Adipocyte (in vitro differentiated cells): ENCODE data around the gene JADE1.

Source experiments
- DNase-seq: peaks from one replicate; pipeline ENCODE4 v3.0.0-alpha.2; 2015; ENCODE audit warnings: low read depth
- H3K27me3 ChIP-seq: replicated peaks from 2 replicates; pipeline ENCODE4 v1.7.0; 2013; ENCODE audit warnings: mild to moderate bottlenecking, low read length, moderate library complexity; ENCODE audit not compliant: control insufficient read depth, insufficient read depth
- H3K36me3 ChIP-seq: 2 replicates; pipeline ENCODE4 v1.7.0; 2013; ENCODE audit warnings: low read length, mild to moderate bottlenecking, moderate library complexity; ENCODE audit not compliant: control insufficient read depth, insufficient read depth, severe bottlenecking
- H3K4me1 ChIP-seq: 2 replicates; pipeline ENCODE4 v1.7.0; 2013; ENCODE audit warnings: mild to moderate bottlenecking, low read length, moderate library complexity; ENCODE audit not compliant: control insufficient read depth, insufficient read depth
- H3K4me3 ChIP-seq: 2 replicates; pipeline ENCODE4 v1.7.0; 2013; ENCODE audit warnings: mild to moderate bottlenecking, low read length, moderate library complexity
- H3K9ac ChIP-seq: 2 replicates; pipeline ENCODE4 v1.7.0; 2013; ENCODE audit warnings: mild to moderate bottlenecking, low read length, moderate library complexity
- H3K9me3 ChIP-seq: 2 replicates; pipeline ENCODE4 v1.7.0; 2013; ENCODE audit warnings: mild to moderate bottlenecking, low read length, moderate library complexity; ENCODE audit not compliant: control insufficient read depth

The JADE1 gene

DNA sequence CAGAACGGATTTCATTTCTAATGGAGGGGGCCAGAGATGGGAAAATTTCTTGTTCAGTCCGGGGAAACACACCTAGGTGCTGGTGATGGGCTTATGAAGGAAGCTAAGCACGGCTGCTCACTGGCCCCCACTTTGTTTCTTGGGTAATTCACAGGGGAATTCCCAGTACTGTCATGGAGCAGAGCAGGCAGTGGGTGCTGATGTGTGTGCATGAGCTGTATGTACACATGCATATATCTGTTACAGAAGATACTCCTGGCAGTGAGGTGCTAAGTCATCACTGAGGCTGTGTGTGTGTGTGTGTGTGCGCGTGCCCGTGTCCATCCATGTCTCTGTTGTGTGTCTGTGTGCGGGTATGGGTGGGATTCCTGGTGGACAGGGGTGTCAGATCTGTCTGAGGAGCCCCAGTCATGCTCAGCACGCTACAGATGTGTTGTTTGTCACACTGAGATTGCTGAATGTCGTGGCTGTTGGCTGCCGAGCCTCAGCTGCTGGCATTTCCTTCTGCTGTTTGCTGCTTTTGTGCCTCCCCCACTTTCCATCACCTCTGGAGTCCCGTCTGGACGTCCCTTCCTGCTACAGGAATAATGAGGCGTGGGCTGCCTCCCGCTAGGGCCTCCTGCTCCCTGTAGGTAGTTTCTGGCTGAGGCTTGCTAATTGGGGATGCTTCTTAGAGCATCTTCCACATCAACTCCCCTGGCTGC is 53.3 kb downstream of the JADE1 start:
- Histone ChIP-seq H3K4me1 (peaks cover 28% of the 10 kb centered on the region), H3K36me3 (peaks cover 81% of the 10 kb centered on the region), H3K9me3 (no peaks in the 10 kb centered on the region), H3K4me3 (no peak overlapping the region), H3K27me3 (no peaks in the 10 kb centered on the region), H3K9ac (peak overlapping the region; percentile 56)
- no peak for DNase-seq

GRCh38 chr4:128863312-128864075 is 54.0 kb downstream of the JADE1 start:
- peak; percentile 88 for DNase-seq
- peaks cover 32% of the 10 kb centered on the region for H3K4me1 ChIP-seq
- H3K4me3 ChIP-seq: no peak overlapping the region
- peaks cover 82% of the 10 kb centered on the region for H3K36me3 ChIP-seq
- no peaks in the 10 kb centered on the region for H3K27me3 ChIP-seq
- H3K9ac ChIP-seq: peak overlapping the region; percentile 56
- no peaks in the 10 kb centered on the region for H3K9me3 ChIP-seq

- Histone ChIP-seq H3K9ac (no peak overlapping the region), H3K4me1 (peaks cover 24% of the 10 kb centered on the region), H3K4me3 (no peak overlapping the region), H3K36me3 (peaks cover 95% of the 10 kb centered on the region), H3K27me3 (no peaks in the 10 kb centered on the region), H3K9me3 (no peaks in the 10 kb centered on the region)
- no peak for DNase-seq
Measured at GRCh38 chr4:128865132-128865531, 55.6 kb downstream of the JADE1 start.

- no peaks in the 10 kb centered on the region for H3K9me3 ChIP-seq
- H3K4me1 ChIP-seq: peaks cover 14% of the 10 kb centered on the region
- H3K27me3 ChIP-seq: no peaks in the 10 kb centered on the region
- peaks cover 95% of the 10 kb centered on the region for H3K36me3 ChIP-seq
- no peak overlapping the region for H3K9ac ChIP-seq
- no peak for DNase-seq
- no peak overlapping the region for H3K4me3 ChIP-seq
Measured at GRCh38 chr4:128866269-128866668, 56.8 kb downstream of the JADE1 start.

DNA sequence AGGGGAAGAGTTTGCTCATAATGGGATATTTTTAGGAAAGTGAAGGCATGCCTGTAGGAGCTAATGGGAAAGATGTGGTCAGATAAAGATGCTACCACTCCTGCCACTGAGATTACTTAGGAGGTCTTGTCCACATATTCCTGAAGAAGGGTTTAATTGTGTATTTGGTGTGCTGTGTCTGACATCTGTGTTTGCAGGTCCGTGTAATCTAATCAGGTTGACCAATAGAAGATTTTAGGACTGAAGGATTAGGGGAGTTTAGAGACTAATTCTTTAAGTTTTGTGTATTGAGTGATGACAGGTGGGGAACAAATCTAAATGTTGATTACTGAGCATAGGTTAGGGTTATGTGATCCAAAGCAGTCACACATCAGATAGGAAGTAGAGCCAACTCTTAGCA is 57.2 kb downstream of the JADE1 start:
- no peak for DNase-seq

GRCh38 chr4:128868758-128869157 is 59.3 kb downstream of the JADE1 start:
- no peak for DNase-seq
- Histone ChIP-seq H3K9me3 (no peaks in the 10 kb centered on the region), H3K36me3 (peaks cover 98% of the 10 kb centered on the region), H3K9ac (no peak overlapping the region), H3K4me1 (peaks cover 9% of the 10 kb centered on the region), H3K4me3 (no peak overlapping the region), H3K27me3 (no peaks in the 10 kb centered on the region)

More for the DNA sequence above, 57.2 kb downstream of the JADE1 start:
- Histone ChIP-seq H3K27me3 (no peaks in the 10 kb centered on the region), H3K4me1 (peaks cover 14% of the 10 kb centered on the region), H3K36me3 (peaks cover 95% of the 10 kb centered on the region), H3K9ac (no peak overlapping the region), H3K9me3 (no peaks in the 10 kb centered on the region), H3K4me3 (no peak overlapping the region)

DNA sequence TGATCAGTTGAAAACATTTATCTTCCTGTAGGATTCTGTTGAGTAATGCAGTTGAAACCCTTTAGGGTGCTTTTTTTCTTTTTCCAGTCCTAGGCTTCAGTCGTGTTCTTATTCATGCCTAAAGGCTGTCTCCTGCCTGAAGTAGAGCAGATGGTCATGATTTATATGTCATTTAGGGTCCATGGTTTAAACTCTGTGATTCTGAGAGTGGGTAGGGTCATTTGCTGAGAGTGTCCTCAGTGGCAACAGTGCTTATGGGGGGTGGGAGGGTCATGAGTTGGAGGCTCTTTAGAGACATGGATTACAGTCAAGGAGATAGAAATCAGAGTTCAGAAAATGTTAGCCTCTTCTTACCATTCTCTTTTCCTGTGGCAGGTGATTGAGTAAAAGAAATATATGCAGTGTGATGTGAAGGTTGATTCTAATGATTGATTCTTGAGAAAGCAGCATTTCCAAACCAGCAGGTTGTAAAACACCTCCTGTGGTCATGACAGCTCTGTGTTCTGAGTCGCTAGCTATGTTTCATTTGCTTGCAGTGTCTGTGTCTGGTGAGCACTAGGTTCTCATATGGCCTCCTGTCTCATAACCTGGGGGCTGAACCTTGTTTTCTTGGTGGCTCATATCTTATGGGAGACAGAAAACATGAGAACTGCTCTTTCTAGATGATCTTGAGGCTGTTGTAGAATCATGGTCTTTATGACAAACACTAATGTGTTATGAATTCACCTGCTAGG is 60.4 kb downstream of the JADE1 start:
- H3K4me1 ChIP-seq: peaks cover 9% of the 10 kb centered on the region
- no peak overlapping the region for H3K4me3 ChIP-seq
- no peaks in the 10 kb centered on the region for H3K27me3 ChIP-seq
- H3K9me3 ChIP-seq: no peaks in the 10 kb centered on the region
- H3K9ac ChIP-seq: no peak overlapping the region
- DNase-seq: no peak
- peaks cover 99% of the 10 kb centered on the region for H3K36me3 ChIP-seq

- H3K9me3 ChIP-seq: no peaks in the 10 kb centered on the region
- peak; percentile 76 for DNase-seq
- H3K27me3 ChIP-seq: no peaks in the 10 kb centered on the region
- H3K4me1 ChIP-seq: peaks cover 9% of the 10 kb centered on the region
- peaks cover 96% of the 10 kb centered on the region for H3K36me3 ChIP-seq
- no peak overlapping the region for H3K4me3 ChIP-seq
- no peak overlapping the region for H3K9ac ChIP-seq
Measured at GRCh38 chr4:128871948-128872347, 62.4 kb downstream of the JADE1 start.

- H3K9ac ChIP-seq: no peak overlapping the region
- DNase-seq: no peak
- no peaks in the 10 kb centered on the region for H3K27me3 ChIP-seq
- peaks cover 54% of the 10 kb centered on the region for H3K36me3 ChIP-seq
- H3K4me3 ChIP-seq: no peak overlapping the region
- H3K9me3 ChIP-seq: no peaks in the 10 kb centered on the region
- H3K4me1 ChIP-seq: peaks cover 5% of the 10 kb centered on the region
Measured at GRCh38 chr4:128876200-128876599, 66.7 kb downstream of the JADE1 start.

- Histone ChIP-seq H3K4me1 (peaks cover 5% of the 10 kb centered on the region), H3K9me3 (no peaks in the 10 kb centered on the region), H3K27me3 (no peaks in the 10 kb centered on the region), H3K4me3 (no peak overlapping the region), H3K9ac (no peak overlapping the region), H3K36me3 (peaks cover 36% of the 10 kb centered on the region)
- no peak for DNase-seq
Measured at GRCh38 chr4:128877934-128878333, 68.4 kb downstream of the JADE1 start.

DNA sequence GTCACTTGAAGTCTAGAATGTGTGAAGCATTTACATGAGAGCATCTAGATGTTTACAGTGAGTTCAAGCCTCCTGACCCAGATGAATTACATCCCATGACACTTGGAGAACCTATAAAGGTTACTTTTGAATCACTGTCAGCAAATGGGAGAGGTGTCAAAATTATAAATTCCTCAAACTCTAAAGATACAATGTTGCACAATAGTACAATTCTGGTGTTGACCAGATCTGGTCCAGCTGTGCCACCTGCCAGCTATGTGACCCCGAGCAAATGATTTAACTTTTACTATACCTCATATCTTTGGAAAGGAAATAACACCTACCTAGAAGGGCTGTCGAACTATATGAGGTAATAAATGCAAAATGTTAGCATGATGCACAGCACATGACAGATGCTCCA is 69.8 kb downstream of the JADE1 start:
- H3K4me3 ChIP-seq: no peak overlapping the region
- DNase-seq: no peak
- no peaks in the 10 kb centered on the region for H3K9me3 ChIP-seq
- peaks cover 23% of the 10 kb centered on the region for H3K36me3 ChIP-seq
- no peak overlapping the region for H3K9ac ChIP-seq
- no peaks in the 10 kb centered on the region for H3K27me3 ChIP-seq
- peaks cover 5% of the 10 kb centered on the region for H3K4me1 ChIP-seq
